Activated T-helper 17 cell treated with anti-CD3 and anti-CD28 coated beads, Interleukin-2, amount 50 U/mL, for 72 hours (primary cell): ENCODE data around the gene CACNA1C. TPM values are rescaled to one million over a fixed set of nuclear protein-coding genes. Genes with fewer than 3 reads are reported as not detected.

Experiments used
- ATAC-seq: fragments of 150-1000 bp; cut with Tn5 transposase; replicated peaks from 2 replicates; pipeline ENCODE4 v1.10.0; 2021; ENCODE audit warnings: mild to moderate bottlenecking, moderate library complexity
- H3K27ac Mint-ChIP-seq: one replicate; pipeline ENCODE4 v1.8.0; 2022; ENCODE audit warnings: mixed read lengths
- H3K27me3 Mint-ChIP-seq: one replicate; pipeline ENCODE4 v1.8.0; 2022; ENCODE audit warnings: mixed read lengths
- H3K36me3 Mint-ChIP-seq: one replicate; pipeline ENCODE4 v1.8.0; 2022; ENCODE audit warnings: low read depth, mild to moderate bottlenecking, mixed read lengths
- H3K4me1 Mint-ChIP-seq: one replicate; pipeline ENCODE4 v1.8.0; 2022; ENCODE audit warnings: mixed read lengths
- H3K4me3 Mint-ChIP-seq: one replicate; pipeline ENCODE4 v1.8.0; 2022; ENCODE audit warnings: mild to moderate bottlenecking, mixed read lengths
- H3K9me3 Mint-ChIP-seq: one replicate; pipeline ENCODE4 v1.8.0; 2022; ENCODE audit warnings: mixed read lengths
- total RNA-seq, 2 donors: library from RNA; stranded (reverse); gene quantifications; one replicate each; pipeline ENCODE4 v1.2.3, GENCODE V29; 2022

The CACNA1C gene
- total RNA-seq, 2 donors from 2014 or later, result 0.04 to 0.21 TPM

- no peaks in the 10 kb centered on the region for H3K9me3 Mint-ChIP-seq
- H3K27me3 Mint-ChIP-seq, result peaks cover 56% of the 10 kb centered on the region
- no peak for ATAC-seq
- no peak overlapping the region for H3K27ac Mint-ChIP-seq
- H3K36me3 Mint-ChIP-seq, result no peaks in the 10 kb centered on the region
- H3K4me3 Mint-ChIP-seq, result no peak overlapping the region
- H3K4me1 Mint-ChIP-seq, result no peaks in the 10 kb centered on the region
Observed at GRCh38 chr12:2625289-2625612, 572.5 kb downstream of the CACNA1C start.

GRCh38 chr12:2627076-2627834 lies 574.5 kb downstream of the CACNA1C start:
- H3K4me1 Mint-ChIP-seq, result no peaks in the 10 kb centered on the region
- no peaks in the 10 kb centered on the region for H3K36me3 Mint-ChIP-seq
- H3K9me3 Mint-ChIP-seq, result no peaks in the 10 kb centered on the region
- peak; percentile 14 for ATAC-seq
- H3K27me3 Mint-ChIP-seq, result peaks cover 55% of the 10 kb centered on the region
- no peak overlapping the region for H3K27ac Mint-ChIP-seq
- no peak overlapping the region for H3K4me3 Mint-ChIP-seq

DNA sequence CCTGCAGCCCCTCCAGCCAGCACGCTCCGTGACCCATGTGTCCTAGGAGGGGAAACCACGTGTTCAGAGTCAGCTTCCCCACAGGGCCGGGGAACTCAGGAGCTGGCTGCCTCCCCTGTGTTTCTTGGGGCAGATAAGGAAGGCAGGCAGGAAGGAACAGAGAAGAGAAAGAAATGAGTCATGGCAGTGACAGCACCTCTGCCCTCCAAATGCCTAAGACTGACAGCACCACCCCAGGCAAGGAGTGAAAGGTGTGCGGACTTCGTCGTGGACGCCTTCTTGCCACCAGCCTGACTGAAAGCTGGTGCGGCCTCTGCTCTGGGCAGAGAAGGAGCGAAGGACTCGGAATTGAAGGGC lies 575.0 kb downstream of the CACNA1C start:
- no peaks in the 10 kb centered on the region for H3K4me1 Mint-ChIP-seq
- H3K27ac Mint-ChIP-seq, result no peak overlapping the region
- no peaks in the 10 kb centered on the region for H3K9me3 Mint-ChIP-seq
- peak; percentile 48 for ATAC-seq
- H3K27me3 Mint-ChIP-seq, result peaks cover 58% of the 10 kb centered on the region
- no peaks in the 10 kb centered on the region for H3K36me3 Mint-ChIP-seq
- H3K4me3 Mint-ChIP-seq, result no peak overlapping the region

DNA sequence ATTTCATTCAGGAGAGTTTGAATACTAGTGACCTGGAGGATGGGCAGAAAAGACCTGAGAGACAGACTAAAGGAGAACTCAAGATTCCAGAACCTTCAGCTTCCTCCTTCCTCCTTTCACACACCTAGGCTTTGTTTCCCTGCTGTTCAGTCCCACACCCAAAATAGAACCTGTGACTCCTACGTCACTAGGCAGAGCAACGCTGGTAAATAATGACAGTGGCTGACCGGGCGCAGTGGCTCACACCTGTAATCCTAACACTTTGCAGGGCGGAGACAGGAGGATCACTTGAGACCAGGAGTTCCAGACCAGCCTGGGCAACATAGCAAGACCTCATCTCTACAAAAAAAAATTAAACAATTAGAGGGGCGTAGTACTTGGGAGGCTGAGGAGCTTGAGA lies 575.6 kb downstream of the CACNA1C start:
- Mint-ChIP-seq H3K9me3 (no peaks in the 10 kb centered on the region), H3K4me3 (no peak overlapping the region), H3K36me3 (no peaks in the 10 kb centered on the region), H3K4me1 (no peaks in the 10 kb centered on the region), H3K27me3 (peaks cover 58% of the 10 kb centered on the region), H3K27ac (no peak overlapping the region)
- ATAC-seq, result no peak

DNA sequence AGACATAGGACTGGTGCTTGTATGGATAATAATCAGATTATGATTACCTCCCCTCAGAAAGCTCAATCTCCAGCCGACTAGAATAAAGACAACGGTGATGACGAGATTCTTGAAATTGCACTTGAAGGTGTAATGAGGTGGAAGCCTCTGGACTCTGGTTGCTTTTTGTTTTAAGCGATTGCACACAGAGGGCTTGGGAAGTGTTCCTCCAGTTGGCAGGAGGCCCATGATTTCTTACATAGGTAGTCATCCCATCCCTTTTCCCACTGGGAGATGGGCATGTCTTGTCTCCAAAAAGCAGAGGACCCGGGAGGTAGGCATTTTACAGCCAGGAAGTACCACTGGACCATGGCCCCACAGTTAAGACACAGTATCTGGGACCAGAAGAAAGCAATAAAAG lies 576.3 kb downstream of the CACNA1C start:
- Mint-ChIP-seq H3K4me3 (no peak overlapping the region), H3K36me3 (no peaks in the 10 kb centered on the region), H3K27ac (no peak overlapping the region), H3K9me3 (no peaks in the 10 kb centered on the region), H3K4me1 (no peaks in the 10 kb centered on the region), H3K27me3 (peaks cover 59% of the 10 kb centered on the region)
- no peak for ATAC-seq

- Mint-ChIP-seq H3K36me3 (no peaks in the 10 kb centered on the region), H3K27me3 (peaks cover 68% of the 10 kb centered on the region), H3K9me3 (no peaks in the 10 kb centered on the region), H3K4me1 (no peaks in the 10 kb centered on the region), H3K27ac (no peak overlapping the region), H3K4me3 (no peak overlapping the region)
- no peak for ATAC-seq
Observed at GRCh38 chr12:2631653-2632350, 579.0 kb downstream of the CACNA1C start.

DNA sequence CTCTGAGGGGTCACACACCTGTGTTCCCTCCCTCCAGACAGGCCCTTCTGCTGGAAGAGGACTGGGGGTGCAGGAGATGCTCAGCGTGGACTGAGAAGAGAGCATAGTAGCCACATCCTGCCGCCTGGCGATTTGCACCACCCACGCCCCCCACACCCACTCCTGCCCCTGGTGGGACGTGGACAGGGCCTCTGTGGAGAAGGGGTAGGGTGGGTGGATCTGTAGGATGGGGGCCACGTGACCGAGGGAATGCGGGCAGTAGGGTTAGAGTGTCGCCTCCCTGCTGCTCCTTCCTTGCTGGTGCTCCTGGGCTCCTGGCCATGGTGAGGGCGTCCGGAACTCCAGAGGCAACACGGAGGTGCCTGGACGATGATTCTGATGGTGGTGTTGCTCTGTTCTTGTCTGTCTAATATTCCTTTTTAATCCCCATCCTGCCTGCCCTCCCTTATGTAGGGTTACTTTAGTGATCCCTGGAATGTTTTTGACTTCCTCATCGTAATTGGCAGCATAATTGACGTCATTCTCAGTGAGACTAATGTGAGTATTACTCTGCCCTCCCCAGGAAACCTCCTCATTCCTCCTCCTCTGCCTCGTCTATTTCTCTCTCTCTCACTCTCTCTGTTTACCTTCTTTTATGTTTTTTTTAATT lies 580.5 kb downstream of the CACNA1C start:
- ATAC-seq, result no peak
- H3K9me3 Mint-ChIP-seq, result no peaks in the 10 kb centered on the region
- no peaks in the 10 kb centered on the region for H3K36me3 Mint-ChIP-seq
- no peak overlapping the region for H3K4me3 Mint-ChIP-seq
- H3K27me3 Mint-ChIP-seq, result peaks cover 66% of the 10 kb centered on the region
- H3K27ac Mint-ChIP-seq, result no peak overlapping the region
- no peaks in the 10 kb centered on the region for H3K4me1 Mint-ChIP-seq

- no peak for ATAC-seq
- Mint-ChIP-seq H3K27ac (no peak overlapping the region), H3K4me3 (no peak overlapping the region), H3K36me3 (no peaks in the 10 kb centered on the region), H3K9me3 (no peaks in the 10 kb centered on the region), H3K4me1 (no peaks in the 10 kb centered on the region), H3K27me3 (peaks cover 65% of the 10 kb centered on the region)
Observed at GRCh38 chr12:2633825-2634200, 581.0 kb downstream of the CACNA1C start.

GRCh38 chr12:2634471-2634870 lies 581.7 kb downstream of the CACNA1C start:
- ATAC-seq, result no peak
- no peak overlapping the region for H3K27ac Mint-ChIP-seq
- H3K36me3 Mint-ChIP-seq, result no peaks in the 10 kb centered on the region
- no peaks in the 10 kb centered on the region for H3K4me1 Mint-ChIP-seq
- H3K27me3 Mint-ChIP-seq, result peaks cover 60% of the 10 kb centered on the region
- H3K4me3 Mint-ChIP-seq, result no peak overlapping the region
- H3K9me3 Mint-ChIP-seq, result no peaks in the 10 kb centered on the region

GRCh38 chr12:2636741-2637340 lies 584.1 kb downstream of the CACNA1C start:
- Mint-ChIP-seq H3K4me3 (no peak overlapping the region), H3K27me3 (peaks cover 47% of the 10 kb centered on the region), H3K4me1 (peaks cover 11% of the 10 kb centered on the region), H3K36me3 (no peaks in the 10 kb centered on the region), H3K9me3 (no peaks in the 10 kb centered on the region), H3K27ac (no peak overlapping the region)
- no peak for ATAC-seq

GRCh38 chr12:2637371-2637770 lies 584.6 kb downstream of the CACNA1C start:
- H3K27me3 Mint-ChIP-seq, result peaks cover 47% of the 10 kb centered on the region
- H3K36me3 Mint-ChIP-seq, result no peaks in the 10 kb centered on the region
- H3K27ac Mint-ChIP-seq, result no peak overlapping the region
- peaks cover 16% of the 10 kb centered on the region for H3K4me1 Mint-ChIP-seq
- ATAC-seq, result no peak
- H3K9me3 Mint-ChIP-seq, result no peaks in the 10 kb centered on the region
- H3K4me3 Mint-ChIP-seq, result no peak overlapping the region

- Mint-ChIP-seq H3K36me3 (no peaks in the 10 kb centered on the region), H3K27me3 (peaks cover 46% of the 10 kb centered on the region), H3K9me3 (no peaks in the 10 kb centered on the region), H3K4me3 (no peak overlapping the region), H3K4me1 (peaks cover 24% of the 10 kb centered on the region), H3K27ac (no peak overlapping the region)
- ATAC-seq, result no peak
Observed at GRCh38 chr12:2638273-2639019, 585.7 kb downstream of the CACNA1C start.

GRCh38 chr12:2639020-2639298 lies 586.2 kb downstream of the CACNA1C start:
- Mint-ChIP-seq H3K36me3 (no peaks in the 10 kb centered on the region), H3K9me3 (no peaks in the 10 kb centered on the region)

GRCh38 chr12:2640281-2640680 lies 587.5 kb downstream of the CACNA1C start:
- no peak for ATAC-seq
- H3K4me3 Mint-ChIP-seq, result no peak overlapping the region
- no peaks in the 10 kb centered on the region for H3K36me3 Mint-ChIP-seq
- H3K27ac Mint-ChIP-seq, result peak overlapping the region; percentile 48
- no peaks in the 10 kb centered on the region for H3K9me3 Mint-ChIP-seq
- peaks cover 24% of the 10 kb centered on the region for H3K4me1 Mint-ChIP-seq
- peaks cover 43% of the 10 kb centered on the region for H3K27me3 Mint-ChIP-seq

More at GRCh38 chr12:2639020-2639298, 586.2 kb downstream of the CACNA1C start:
- Mint-ChIP-seq H3K27me3 (peaks cover 49% of the 10 kb centered on the region), H3K4me3 (no peak overlapping the region), H3K27ac (no peak overlapping the region), H3K4me1 (peaks cover 24% of the 10 kb centered on the region)
- no peak for ATAC-seq
